ENCODE measurements around the gene SPAG5.

GRCh38 chr17:28550858-28551257, 48.0 kb downstream of the SPAG5 start:
- TF ChIP-seq CTCF (conservative IDR thresholded peaks at IDR 0.05; ENCODE audit: low read length) (no peak), EZH2phosphoT487 (IDR thresholded peaks at IDR 0.05; ENCODE audit: borderline replicate concordance) (no peak)
